Activated gamma-delta T cell treated with anti-CD3 and anti-CD28 coated beads, Interleukin-2, amount 50 U/mL, for 16 hours (primary cell): ENCODE measurements around the gene WDSUB1.
A peak's percentile ranks its signal among the peaks of the same experiment; 100 is the strongest.

ENCODE experiments used
- DNase-seq: peaks from one replicate; pipeline ENCODE4 v3.0.0-alpha.2; 2020; ENCODE audit warnings: low read depth

The WDSUB1 gene

GRCh38 chr2:159266554-159266953 lies 19.9 kb downstream of the WDSUB1 start:
- no peak for DNase-seq

GRCh38 chr2:159265171-159265576 lies 21.3 kb downstream of the WDSUB1 start:
- no peak for DNase-seq

GRCh38 chr2:159262904-159263303 lies 23.6 kb downstream of the WDSUB1 start:
- DNase-seq, result no peak

DNA sequence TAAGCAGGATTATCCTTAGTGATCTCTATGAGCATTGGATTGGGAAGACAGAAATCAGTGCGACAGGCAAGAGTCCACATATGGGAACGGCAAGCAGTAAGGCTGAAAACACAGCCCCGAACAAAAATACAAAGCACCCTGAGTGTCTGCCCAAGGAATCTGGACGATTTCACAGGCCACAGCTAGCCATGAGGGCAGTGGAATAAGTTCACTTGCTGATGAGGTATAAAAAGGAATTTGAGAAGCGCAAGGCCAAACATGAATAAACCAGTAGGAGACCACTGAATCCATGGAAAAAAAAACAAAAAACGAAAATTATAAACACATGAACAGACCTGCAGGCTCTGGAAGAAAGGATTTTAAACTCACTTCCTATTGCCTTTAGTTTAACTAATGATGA lies 24.3 kb downstream of the WDSUB1 start:
- DNase-seq, result no peak

GRCh38 chr2:159256159-159256558 lies 30.3 kb downstream of the WDSUB1 start:
- no peak for DNase-seq

DNA sequence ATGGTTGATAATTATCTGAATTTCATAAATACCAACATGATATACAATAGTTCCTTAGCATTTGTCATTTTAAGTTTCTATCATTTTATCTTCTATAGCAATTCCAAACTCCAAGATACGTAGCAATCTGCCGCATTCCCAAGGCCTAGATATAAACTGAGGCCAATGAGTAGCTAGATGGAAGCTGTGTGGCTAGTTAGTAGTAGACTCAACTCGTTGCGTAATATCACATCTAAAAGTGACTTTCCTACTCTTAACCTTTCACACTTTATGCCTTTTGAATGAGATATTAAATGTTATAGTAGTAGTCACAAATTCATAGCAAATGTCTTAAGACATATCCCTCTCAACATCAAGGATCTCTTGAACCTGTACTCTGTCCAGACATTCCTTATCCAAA lies 33.6 kb downstream of the WDSUB1 start:
- no peak for DNase-seq

DNA sequence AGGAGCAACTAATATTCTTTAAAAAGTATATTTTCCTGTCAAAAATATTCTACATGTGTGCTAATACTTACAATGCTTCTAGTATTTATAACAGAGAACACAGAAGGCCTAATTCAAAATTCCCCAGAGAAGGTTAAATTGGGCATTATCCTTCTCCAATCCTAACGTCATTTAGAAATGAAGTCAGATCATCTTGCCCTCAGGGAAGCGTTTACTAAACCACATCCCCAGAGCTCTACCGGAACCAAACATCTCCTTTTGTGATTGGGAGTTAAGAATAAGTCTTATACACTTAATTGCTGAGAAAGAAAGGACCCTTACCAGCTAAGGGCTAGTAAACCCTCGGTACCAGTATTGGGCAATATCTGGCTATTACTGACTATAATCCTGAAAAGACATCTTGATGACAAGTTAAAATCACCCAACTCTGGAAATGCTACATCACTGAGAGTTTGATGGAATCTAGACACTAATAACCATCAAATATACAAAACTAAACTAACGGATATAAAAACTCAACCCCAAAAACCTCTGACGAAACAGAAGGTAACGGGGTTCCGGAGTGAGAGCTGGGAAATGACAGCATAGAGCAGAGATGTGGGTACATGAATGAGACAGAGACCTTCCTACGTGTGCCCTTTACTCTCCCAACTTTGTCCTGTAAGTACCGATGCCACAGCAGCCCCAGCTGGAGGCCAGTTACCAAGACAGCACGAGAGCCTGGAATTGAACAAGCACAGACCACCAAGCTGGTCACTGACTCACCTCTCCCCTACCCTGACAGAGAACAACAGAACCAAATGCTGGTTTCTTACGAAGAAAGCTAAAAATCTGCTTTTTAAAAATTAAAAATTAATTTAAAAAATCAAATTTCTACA lies 35.0 kb downstream of the WDSUB1 start:
- DNase-seq, result no peak

DNA sequence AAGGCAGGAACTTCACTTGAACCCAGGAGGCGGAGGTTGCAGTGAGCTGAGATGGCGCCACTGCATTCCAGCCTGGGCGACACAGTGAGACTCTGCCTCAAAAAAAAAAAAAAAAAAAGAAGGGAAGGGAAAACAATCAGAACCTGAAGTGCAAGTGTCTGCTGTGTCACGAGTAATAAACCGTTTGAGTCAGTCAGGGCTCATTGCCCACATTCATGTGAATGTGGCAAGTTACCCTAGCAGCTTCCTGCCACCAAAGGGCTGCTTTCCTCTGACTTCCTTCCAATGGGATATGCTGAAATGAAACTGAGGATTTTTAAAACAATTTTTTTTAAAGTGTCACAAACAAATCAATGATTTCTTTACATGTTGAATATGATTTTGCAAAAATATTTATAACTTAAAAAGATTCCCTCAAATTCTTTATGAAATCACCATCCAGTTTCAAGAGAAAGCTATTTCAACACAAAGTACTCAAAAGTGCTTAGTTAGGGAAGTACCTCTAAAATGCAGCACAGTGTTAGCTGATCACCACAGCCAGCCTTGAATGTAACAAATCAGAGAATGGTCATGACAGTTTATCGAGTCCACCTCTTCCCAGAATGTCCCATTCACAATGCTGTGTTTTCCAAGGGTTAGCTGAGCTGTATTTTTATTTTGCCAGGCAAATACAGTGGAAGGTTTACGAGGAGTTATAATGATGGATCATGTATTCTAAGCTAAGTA lies 36.4 kb downstream of the WDSUB1 start:
- DNase-seq, result no peak

- DNase-seq, result no peak
Observed at GRCh38 chr2:159246325-159246988, 40.0 kb downstream of the WDSUB1 start.

- no peak for DNase-seq
Observed at GRCh38 chr2:159243529-159243928, 43.0 kb downstream of the WDSUB1 start.

- no peak for DNase-seq
Observed at GRCh38 chr2:159234868-159235267, 51.6 kb downstream of the WDSUB1 start.

GRCh38 chr2:159232456-159233170 lies 53.9 kb downstream of the WDSUB1 start:
- DNase-seq, result no peak

DNA sequence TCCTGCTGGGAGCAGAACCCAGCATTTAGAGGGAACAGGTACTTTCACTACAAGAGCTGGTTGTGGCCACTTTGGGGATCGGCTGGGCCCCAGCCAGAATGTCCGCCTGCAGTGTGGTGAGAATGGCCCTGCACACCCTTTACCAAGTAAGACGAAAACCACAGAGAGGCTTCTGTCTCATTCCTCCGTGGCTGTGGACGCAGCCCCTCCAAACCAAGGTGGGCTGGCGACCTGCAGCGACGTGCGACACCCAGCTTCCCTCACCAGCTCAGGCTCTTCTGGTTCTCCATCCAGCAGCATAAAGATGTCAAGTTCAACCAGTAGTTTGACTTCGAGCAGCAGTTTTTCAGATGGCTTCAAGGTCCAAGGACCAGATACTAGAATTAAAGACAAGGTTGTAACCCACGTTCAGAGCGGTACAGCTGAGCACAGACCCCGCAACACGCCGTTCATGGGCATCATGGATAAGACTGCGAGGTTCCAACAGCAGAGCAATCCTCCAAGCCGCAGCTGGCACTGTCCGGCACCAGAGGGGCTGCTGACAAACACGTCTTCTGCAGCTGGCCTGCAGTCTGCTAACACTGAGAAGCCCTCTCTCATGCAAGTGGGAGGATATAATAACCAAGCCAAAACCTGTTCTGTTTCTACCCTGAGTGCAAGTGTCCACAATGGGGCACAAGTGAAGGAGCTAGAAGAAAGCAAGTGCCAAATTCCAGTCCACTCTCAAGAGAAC lies 56.2 kb downstream of the WDSUB1 start:
- DNase-seq, result no peak

DNA sequence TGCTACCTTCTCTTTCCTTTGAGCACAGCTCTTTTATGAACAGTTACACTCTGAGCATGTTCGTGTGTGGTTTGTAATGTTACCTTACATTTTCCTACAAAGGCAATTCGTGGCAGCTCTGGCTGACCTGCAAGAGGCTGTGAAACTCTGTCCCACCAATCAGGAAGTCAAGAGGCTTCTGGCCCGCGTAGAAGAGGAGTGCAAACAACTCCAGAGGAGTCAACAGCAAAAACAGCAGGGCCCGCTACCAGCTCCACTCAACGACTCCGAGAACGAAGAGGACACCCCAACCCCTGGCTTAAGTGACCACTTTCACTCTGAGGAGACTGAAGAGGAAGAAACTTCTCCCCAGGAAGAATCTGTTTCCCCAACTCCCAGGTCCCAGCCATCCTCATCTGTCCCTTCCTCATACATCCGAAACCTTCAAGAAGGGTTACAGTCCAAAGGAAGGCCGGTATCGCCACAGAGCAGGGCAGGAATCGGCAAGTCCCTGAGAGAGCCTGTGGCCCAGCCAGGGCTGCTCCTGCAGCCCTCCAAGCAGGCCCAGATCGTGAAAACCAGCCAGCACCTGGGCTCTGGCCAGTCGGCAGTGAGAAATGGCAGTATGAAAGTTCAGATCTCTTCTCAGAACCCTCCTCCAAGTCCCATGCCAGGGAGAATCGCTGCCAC lies 56.9 kb downstream of the WDSUB1 start:
- DNase-seq, result no peak

DNA sequence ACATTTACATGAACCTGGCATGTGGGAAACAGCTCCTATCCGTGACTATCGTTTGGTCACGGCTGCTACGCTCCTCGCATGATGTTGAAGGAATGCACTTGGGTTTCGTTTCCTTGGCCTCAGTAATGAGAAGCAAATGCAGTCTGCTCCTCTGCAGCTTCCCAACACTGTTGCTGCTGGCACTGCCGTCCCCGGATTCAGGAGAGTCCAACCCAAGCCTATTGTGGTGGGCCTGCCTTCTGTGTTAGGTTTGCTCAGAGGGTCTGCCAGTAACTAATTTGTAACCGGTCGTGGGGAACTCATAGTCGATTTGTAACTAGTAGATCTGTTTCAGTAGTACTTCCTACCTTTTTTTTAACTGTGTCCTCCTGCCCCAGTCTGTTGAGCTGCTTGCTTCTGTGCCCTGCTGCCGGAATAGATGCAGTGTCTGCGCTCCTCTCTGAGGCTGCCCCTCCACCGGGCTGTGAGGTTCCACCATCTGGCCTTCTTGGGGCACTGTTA lies 58.4 kb downstream of the WDSUB1 start:
- no peak for DNase-seq

DNA sequence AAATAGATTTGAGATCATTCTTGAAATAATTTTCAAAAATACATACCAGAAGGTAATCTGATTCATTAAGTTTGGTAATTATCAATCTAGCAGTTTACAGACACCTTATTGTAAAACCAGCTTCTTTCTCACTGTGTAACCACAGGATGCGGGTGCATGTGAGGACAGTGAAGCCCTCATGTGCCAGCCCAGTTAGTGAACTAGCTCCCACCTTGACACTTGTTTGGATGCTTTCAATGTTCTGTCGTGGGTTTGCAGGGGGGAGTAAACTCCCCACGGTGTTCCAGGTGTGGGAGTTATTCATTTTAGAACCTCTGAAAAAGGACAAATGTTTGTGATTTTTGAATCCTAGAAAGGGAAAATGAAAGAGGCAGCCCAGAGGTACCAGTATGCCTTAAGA lies 59.0 kb downstream of the WDSUB1 start:
- DNase-seq, result peak; percentile 16

DNA sequence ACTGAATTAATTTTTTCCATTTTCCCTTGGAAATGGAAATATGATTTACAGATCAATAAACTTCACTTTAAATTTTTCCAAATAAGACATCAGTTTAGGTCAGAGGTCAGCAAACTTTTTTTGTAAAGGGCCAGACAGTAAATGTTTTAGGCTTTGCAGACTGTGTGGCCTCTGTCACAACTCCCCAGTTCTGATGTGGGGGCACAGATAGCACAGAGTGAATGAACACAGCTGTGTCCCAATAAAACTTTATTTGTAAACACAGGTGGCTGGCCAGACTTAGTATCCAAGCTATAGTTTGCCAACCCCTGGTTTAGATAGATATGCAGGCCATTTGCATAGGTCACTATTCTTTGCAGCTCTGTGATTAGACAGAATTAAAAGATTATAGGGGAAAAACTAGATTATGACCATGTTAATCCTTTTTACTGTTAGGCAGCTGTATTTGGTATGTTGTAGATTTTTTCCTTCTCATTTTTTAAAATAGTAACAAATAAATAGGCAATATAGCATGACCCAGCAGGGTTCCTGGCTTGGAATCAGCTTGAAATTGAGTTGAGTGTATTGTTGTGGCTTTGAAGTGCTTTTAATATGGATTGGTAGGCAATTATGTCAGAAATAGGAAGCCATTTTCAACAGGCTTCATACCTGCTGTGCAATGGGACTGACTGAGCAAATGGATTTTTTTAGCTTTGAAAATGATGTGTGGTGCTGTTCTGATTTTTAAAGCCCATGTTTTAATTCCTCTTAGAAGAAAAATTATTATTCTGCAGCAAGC lies 59.7 kb downstream of the WDSUB1 start:
- no peak for DNase-seq

GRCh38 chr2:159226059-159226461 lies 60.4 kb downstream of the WDSUB1 start:
- peak; percentile 24 for DNase-seq

DNA sequence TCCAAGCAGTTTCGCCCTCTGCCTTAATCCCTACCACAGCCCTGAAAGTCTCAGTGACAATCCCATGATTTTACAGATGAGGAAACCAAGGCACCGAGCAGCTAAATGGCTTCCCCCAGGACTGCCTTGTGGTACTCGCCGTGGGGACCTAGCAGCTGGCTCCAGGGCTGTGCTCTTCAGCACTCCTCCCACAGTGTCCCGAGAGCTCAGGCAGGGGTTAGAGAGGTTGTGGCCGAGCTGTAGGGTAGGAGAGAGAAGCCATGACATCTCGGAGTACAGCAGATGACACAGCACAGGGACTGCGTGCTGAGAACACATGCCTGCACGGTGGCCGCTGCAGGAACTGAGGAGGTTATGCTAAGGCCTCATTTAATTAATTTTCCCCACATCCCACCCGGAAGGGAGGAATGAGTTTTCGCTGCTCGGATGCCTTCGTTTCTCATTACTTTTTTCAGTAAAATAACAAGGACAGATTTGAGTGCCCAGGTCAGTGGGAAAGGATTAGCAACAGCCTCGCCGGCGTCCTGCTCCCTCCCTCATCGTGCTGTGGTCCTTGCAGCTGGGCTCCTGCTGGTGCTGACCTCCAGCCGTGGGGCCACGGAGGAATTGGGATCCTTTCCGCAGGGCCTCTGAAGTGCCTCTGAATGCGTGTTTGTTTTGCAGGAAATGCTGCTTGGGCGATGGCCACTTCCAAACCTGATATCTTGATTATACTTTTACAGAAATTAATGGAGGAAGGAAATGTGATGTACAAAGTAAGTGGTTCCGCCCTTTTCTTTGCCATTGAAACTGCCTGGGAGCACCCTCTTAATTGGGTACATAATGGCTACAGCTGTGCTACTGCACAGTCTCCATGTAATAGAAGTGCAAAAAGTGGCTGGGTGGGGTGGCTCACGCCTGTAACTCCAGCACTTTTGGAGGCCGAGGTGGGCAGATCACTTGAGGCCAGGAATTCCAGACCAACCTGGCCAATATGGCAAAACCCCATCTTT lies 61.2 kb downstream of the WDSUB1 start:
- DNase-seq, result no peak
